ENCODE data around the gene CDH13.

DNA sequence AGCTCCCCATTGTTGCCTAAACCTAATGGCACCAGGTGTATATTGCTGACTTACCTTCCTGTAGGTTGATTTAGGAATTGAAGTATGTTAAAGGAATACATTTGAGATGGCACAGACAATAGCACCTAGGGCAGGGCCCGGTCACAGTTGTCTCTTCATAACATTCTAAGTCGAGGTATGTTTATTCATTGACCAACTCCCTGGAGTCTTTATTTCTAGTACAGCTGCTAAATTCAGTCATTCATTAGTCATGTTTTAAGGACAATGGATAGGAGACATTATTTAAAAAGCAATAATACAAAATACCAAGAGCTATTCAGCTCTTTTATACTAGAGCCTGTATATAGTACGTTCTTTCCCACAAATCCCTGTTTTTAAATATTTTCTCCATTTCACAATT, 811.6 kb downstream of the CDH13 start:
- TF ChIP-seq CTCF (conservative IDR thresholded peaks at IDR 0.05 in 1 of 2, IDR thresholded peaks at IDR 0.05 in 1 of 2; ENCODE audit: low read depth in 1 of 2, low read length in 2 of 2) (no peak), EZH2 (IDR thresholded peaks at IDR 0.05; ENCODE audit: low read length, missing control alignments) (no peak)

All from fibroblast of lung (primary cell).